Prostate gland (tissue), 2 donors: ENCODE measurements around the gene EPGN.

Experiments used
- POLR2A ChIP-seq: fragments of 450-650 bp; IDR thresholded peaks from one replicate; pipeline ENCODE4 v1.6.1; 2016; ENCODE audit warnings: antibody characterized with exemption, mild to moderate bottlenecking
- POLR2AphosphoS5 ChIP-seq: sonication (generic); formaldehyde crosslinking; IDR thresholded peaks from one replicate; pipeline ENCODE4 v1.6.1; 2017; ENCODE audit warnings: antibody characterized with exemption
- TF ChIP-seq, protein P1 (sequence below), 4 experiments: fragments of 200-600 bp in 2 of 4; fragments of 450-650 bp in 2 of 4; sonication (generic) in 2 of 4; IDR thresholded peaks; 1 replicate in 3 of 4; 2 replicates in 1 of 4; pipeline ENCODE4 v1.5.1; 2016 to 2019; ENCODE audit warnings: antibody characterized with exemption in 4 of 4, mild to moderate bottlenecking in 2 of 4, moderate library complexity in 2 of 4

DNA sequence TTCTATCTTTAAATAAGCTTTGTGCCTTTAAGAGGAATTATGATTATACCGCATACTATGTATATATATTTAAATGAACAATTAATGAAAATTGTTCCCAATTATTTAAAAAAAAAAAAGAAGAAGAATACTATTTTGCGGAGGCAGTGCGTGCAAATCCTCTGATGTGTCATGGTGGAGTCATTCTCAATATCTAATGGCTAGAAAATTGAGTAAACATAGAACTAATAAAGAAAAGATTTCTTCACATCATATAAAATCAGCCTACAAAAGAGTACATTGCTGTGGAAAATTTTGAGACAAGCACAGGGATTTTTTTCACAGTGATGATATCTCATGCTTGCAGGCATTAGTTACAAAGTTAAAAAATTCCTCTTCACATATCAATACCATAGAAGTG, 54.1 kb downstream of the EPGN start:
- TF ChIP-seq, protein P1, sequence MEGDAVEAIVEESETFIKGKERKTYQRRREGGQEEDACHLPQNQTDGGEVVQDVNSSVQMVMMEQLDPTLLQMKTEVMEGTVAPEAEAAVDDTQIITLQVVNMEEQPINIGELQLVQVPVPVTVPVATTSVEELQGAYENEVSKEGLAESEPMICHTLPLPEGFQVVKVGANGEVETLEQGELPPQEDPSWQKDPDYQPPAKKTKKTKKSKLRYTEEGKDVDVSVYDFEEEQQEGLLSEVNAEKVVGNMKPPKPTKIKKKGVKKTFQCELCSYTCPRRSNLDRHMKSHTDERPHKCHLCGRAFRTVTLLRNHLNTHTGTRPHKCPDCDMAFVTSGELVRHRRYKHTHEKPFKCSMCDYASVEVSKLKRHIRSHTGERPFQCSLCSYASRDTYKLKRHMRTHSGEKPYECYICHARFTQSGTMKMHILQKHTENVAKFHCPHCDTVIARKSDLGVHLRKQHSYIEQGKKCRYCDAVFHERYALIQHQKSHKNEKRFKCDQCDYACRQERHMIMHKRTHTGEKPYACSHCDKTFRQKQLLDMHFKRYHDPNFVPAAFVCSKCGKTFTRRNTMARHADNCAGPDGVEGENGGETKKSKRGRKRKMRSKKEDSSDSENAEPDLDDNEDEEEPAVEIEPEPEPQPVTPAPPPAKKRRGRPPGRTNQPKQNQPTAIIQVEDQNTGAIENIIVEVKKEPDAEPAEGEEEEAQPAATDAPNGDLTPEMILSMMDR (IDR thresholded peaks at IDR 0.05), result no peak
- no peak for TF ChIP-seq POLR2A
- no peak for TF ChIP-seq POLR2AphosphoS5
